Spleen (tissue), 11 donors: ENCODE results near the gene PNPO. TPM values are rescaled to one million over a fixed set of nuclear protein-coding genes. Genes with fewer than 3 reads are reported as not detected.

ENCODE experiments used
- DNase-seq: peaks from one replicate; pipeline ENCODE4 v3.0.0-alpha.2; 2020
- H3K27ac ChIP-seq, 8 donors: fragments of 200-600 bp; sonication (generic) in 7 of 8; 1 replicate in 4 of 8; 2 replicates in 4 of 8; pipeline versions ENCODE4 v1.5.0 to v1.8.0; 2016 to 2021; ENCODE audit warnings: inconsistent platforms in 4 of 8, mild to moderate bottlenecking in 4 of 8, moderate library complexity in 1 of 8
- H3K27me3 ChIP-seq, 7 donors: fragments of 200-600 bp; sonication (generic) in 6 of 7; replicated peaks in 1 of 7; 1 replicate in 4 of 7; 2 replicates in 3 of 7; pipeline versions ENCODE4 v1.5.0 to v1.8.0; 2016 to 2021; ENCODE audit warnings: inconsistent platforms in 3 of 7, mild to moderate bottlenecking in 1 of 7
- H3K36me3 ChIP-seq, 6 donors: fragments of 200-600 bp; sonication (generic) in 5 of 6; 1 replicate in 4 of 6; 2 replicates in 2 of 6; pipeline versions ENCODE4 v1.5.0 to v1.8.0; 2016 to 2021; ENCODE audit warnings: inconsistent platforms in 2 of 6
- H3K4me1 ChIP-seq, 6 donors: fragments of 200-600 bp; sonication (generic) in 5 of 6; 1 replicate in 3 of 6; 2 replicates in 3 of 6; pipeline versions ENCODE4 v1.5.0 to v1.8.0; 2016 to 2021; ENCODE audit warnings: inconsistent platforms in 3 of 6
- H3K4me3 ChIP-seq, 8 donors: fragments of 200-600 bp; sonication (generic) in 7 of 8; 1 replicate in 4 of 8; 2 replicates in 4 of 8; pipeline versions ENCODE4 v1.5.0 to v1.8.0; 2016 to 2021; ENCODE audit warnings: inconsistent platforms in 4 of 8, mild to moderate bottlenecking in 4 of 8, moderate library complexity in 2 of 8
- H3K9me3 ChIP-seq, 8 donors: fragments of 200-600 bp; sonication (generic) in 7 of 8; 1 replicate in 4 of 8; 2 replicates in 4 of 8; pipeline versions ENCODE4 v1.5.0 to v1.8.0; 2016 to 2021; ENCODE audit warnings: inconsistent platforms in 4 of 8
- POLR2A ChIP-seq, 3 donors: fragments of 450-650 bp; IDR thresholded peaks; one replicate each; pipeline ENCODE4 v1.5.1; 2017; ENCODE audit warnings: antibody characterized with exemption in 3 of 3, mild to moderate bottlenecking in 1 of 3
- POLR2AphosphoS5 ChIP-seq, 3 donors: sonication (generic); formaldehyde crosslinking; IDR thresholded peaks; one replicate each; pipeline ENCODE4 v1.5.1; 2017; ENCODE audit warnings: antibody characterized with exemption in 3 of 3
- WGBS, 5 donors: extraction: QIAGEN DNeasy Blood & Tissue Kit in 3 of 5; methylation state at CpG; one replicate each; pipeline versions ENCODE4 v1.1.5 to v1.1.7; 2013 to 2018; 5-methylcytosine and 5-hydroxymethylcytosine counted together
- intact Hi-C: fragments of 100-400 bp; cut with DNase I; formaldehyde crosslinking; loops from one replicate; pipeline ENCODE4 v1.15.0; 2023; ENCODE audit warnings: low total_unique reads
- polyA plus RNA-seq, 3 donors: library from polyadenylated mRNA; stranded (reverse); fragments of 200-250 nt; gene quantifications; one replicate each; pipeline ENCODE4 v1.2.1, GENCODE V29; 2013
- total RNA-seq, 7 donors: library from RNA; depleted of rRNA in 3 of 7; stranded (reverse); fragments of >200 nt in 3 of 7; fragmentation: NEBNext Ultra II Directional in 4 of 7; extraction: Animal tissue kit (Norgen Biotek cat#: 25700) in 4 of 7; gene quantifications; one replicate each; pipeline versions ENCODE4 v1.1.0 to v1.2.1, GENCODE V29; 2016 to 2021
- TF ChIP-seq, protein P1 (sequence below), 11 experiments: fragments of 200-600 bp in 7 of 11; fragments of 450-650 bp in 4 of 11; sonication (generic) in 4 of 11; IDR thresholded peaks in 8 of 11; conservative IDR thresholded peaks in 3 of 11; 1 replicate in 7 of 11; 2 replicates in 4 of 11; pipeline versions ENCODE4 v1.4.0 to v1.8.0; 2016 to 2021; ENCODE audit warnings: antibody characterized with exemption in 11 of 11, inconsistent platforms in 4 of 11, mild to moderate bottlenecking in 1 of 11
- donor health status: healthy with polysubstance abuse.
- donor health status: DM: no; HTN: no; CAD: no; lungs with moderate emphysema.
- donor health status: DM: no; HTN: no; CAD: no.
- donor health status: Bipolar disorder and iron deficiency.
- donor health status: healthy.
- donor health status: DM: no; HTN: no; CAD: no.
- donor health status: DM: yes; HTN: yes; CAD: no.

Gene PNPO
- total and polyA plus RNA-seq, 10 donors: 6.1 to 28.9 (median 26.6) TPM

DNA sequence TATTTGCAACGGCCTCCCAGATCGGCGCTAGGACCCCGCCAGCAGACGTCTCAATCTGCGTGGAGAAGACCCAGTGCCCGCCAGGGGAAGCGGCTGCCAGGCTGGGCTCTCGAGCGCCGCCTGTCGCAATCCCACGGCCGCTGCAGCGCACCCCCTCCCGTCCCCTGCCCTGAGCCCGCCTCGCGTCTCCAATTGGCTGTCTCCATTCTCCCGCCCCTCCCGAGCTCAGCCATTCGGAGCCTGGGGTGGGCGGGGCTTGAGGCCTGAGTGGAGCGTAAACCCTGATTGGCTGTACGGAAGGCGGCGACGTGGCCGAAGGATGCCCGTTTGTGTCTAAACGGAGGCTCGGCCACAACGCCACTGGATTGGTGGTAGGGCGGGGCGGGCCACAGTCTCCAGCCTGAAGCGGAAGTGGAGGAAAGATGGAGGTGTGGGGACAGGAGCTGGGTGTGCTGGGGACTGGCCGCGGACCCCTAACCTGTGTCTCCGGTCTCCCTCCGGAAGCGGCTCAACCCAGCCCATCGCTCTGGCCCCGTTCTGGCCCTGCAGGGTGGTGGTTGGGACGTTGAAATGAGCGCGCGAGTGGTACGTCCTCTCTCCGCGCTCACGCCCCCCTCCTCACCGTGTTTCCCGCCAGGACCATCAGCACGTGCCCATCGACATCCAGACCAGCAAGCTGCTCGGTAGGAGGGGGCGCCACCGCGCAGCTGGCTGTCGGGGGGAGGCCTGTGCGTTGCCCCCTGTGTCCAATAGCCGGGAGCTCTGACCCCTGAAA, 29.5 kb downstream of the PNPO start, which contains the start of gene CDK5RAP3:
Gene CDK5RAP3, plus strand, starts transcription at position 389 of the 775 bp plus-strand sequence. Its CDS starts 34 bp downstream, at position 423.
- 0 to 2% (median 0%) methylated on average over 31 to 62 of the region's 62 CpGs for WGBS, 5 donors
- Histone ChIP-seq H3K4me1 (peaks cover 8 to 36% (median 26%) of the 10 kb centered on the region in 6 donors), H3K27me3 (no peaks in the 10 kb centered on the region), H3K9me3 (no peaks in the 10 kb centered on the region), H3K27ac (peak within 1 kb of the TSS; percentile 80 to 94 (median 89)), H3K4me3 (peak within 1 kb of the TSS; percentile 89 to 99 (median 94)), H3K36me3 (peaks cover 0 to 28% (median 27%) of the 10 kb centered on the region in 6 donors)
- intact Hi-C loops: no loop called here
- DNase-seq: peak; percentile 100
- TF ChIP-seq, protein P1, sequence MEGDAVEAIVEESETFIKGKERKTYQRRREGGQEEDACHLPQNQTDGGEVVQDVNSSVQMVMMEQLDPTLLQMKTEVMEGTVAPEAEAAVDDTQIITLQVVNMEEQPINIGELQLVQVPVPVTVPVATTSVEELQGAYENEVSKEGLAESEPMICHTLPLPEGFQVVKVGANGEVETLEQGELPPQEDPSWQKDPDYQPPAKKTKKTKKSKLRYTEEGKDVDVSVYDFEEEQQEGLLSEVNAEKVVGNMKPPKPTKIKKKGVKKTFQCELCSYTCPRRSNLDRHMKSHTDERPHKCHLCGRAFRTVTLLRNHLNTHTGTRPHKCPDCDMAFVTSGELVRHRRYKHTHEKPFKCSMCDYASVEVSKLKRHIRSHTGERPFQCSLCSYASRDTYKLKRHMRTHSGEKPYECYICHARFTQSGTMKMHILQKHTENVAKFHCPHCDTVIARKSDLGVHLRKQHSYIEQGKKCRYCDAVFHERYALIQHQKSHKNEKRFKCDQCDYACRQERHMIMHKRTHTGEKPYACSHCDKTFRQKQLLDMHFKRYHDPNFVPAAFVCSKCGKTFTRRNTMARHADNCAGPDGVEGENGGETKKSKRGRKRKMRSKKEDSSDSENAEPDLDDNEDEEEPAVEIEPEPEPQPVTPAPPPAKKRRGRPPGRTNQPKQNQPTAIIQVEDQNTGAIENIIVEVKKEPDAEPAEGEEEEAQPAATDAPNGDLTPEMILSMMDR (IDR thresholded peaks at IDR 0.05 in 8 of 11, conservative IDR thresholded peaks at IDR 0.05 in 3 of 11): peak; percentile 97 to 100 (median 100)
- TF ChIP-seq POLR2AphosphoS5 (IDR thresholded peaks at IDR 0.05): peak; percentile 94 to 96 (median 96)
- TF ChIP-seq POLR2A (IDR thresholded peaks at IDR 0.05): no peak

DNA sequence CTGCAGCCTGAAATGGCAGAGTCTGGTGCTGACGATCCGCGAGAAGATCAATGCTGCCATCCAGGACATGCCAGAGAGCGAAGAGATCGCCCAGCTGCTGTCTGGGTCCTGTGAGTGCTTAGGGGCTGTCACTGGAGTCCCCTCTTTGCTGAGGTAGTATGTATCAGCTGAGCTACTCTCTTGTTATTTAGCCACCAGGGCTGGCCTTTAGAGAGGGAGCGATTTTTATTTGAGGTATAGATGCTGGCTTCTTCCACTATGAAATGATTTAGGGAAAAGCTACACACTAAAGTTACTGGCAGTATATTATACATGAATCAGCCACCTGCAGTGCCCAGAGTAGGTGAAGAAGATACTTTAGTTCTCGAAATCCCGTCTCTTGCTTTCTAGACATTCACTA, 32.2 kb downstream of the PNPO start:
- DNase-seq: no peak
- intact Hi-C loops: no loop called here
- Histone ChIP-seq H3K27me3 (no peaks in the 10 kb centered on the region), H3K36me3 (peaks cover 0 to 55% (median 53%) of the 10 kb centered on the region in 6 donors), H3K4me1 (peaks cover 8 to 38% (median 29%) of the 10 kb centered on the region in 6 donors), H3K9me3 (no peaks in the 10 kb centered on the region), H3K4me3 (no peak overlapping the region), H3K27ac (no peak overlapping the region)
- TF ChIP-seq, protein P1 (IDR thresholded peaks at IDR 0.05 in 8 of 11, conservative IDR thresholded peaks at IDR 0.05 in 3 of 11): no peak
- no peak for TF ChIP-seq POLR2A (IDR thresholded peaks at IDR 0.05)
- no peak for TF ChIP-seq POLR2AphosphoS5 (IDR thresholded peaks at IDR 0.05)
- WGBS, 5 donors: 93 to 99% (median 96%) methylated on average over 8 of the region's 8 CpGs

DNA sequence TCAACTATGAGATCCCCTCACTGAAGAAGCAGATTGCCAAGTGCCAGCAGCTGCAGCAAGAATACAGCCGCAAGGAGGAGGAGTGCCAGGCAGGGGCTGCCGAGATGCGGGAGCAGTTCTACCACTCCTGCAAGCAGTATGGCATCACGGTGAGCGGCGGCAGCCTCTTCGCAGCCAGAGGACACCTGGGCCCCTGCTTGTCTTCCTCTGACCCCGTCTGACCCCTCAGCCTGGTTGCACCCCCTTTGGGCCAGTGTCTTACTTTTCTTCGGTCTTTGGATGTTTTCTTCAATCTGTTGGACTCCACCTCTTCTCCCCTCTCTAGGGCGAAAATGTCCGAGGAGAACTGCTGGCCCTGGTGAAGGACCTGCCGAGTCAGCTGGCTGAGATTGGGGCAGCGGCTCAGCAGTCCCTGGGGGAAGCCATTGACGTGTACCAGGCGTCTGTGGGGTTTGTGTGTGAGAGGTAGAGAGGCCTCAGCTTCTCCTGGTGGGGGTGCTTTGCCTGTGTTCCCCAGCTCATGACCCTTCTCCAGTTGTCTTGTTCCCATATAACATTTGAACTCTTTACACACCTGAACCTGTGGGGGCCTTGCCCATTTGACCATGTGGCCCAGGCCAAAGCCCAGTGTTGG, 33.9 kb downstream of the PNPO start:
- H3K4me1 ChIP-seq: peaks cover 5 to 38% (median 24%) of the 10 kb centered on the region in 6 donors
- no peak for DNase-seq
- H3K9me3 ChIP-seq: no peaks in the 10 kb centered on the region
- 79 to 92% (median 88%) methylated on average over 15 of the region's 15 CpGs for WGBS, 5 donors
- H3K36me3 ChIP-seq: peaks cover 0 to 72% (median 70%) of the 10 kb centered on the region in 6 donors
- no peak overlapping the region for H3K27ac ChIP-seq
- TF ChIP-seq POLR2A (IDR thresholded peaks at IDR 0.05): no peak
- TF ChIP-seq POLR2AphosphoS5 (IDR thresholded peaks at IDR 0.05): no peak
- TF ChIP-seq, protein P1 (IDR thresholded peaks at IDR 0.05 in 8 of 11, conservative IDR thresholded peaks at IDR 0.05 in 3 of 11): no peak
- intact Hi-C loops: loop anchor here (5.0 kb wide), 1 partner anchor 42 kb away; no protein-coding TSS in a partner anchor
- no peak overlapping the region for H3K4me3 ChIP-seq
- H3K27me3 ChIP-seq: no peaks in the 10 kb centered on the region

DNA sequence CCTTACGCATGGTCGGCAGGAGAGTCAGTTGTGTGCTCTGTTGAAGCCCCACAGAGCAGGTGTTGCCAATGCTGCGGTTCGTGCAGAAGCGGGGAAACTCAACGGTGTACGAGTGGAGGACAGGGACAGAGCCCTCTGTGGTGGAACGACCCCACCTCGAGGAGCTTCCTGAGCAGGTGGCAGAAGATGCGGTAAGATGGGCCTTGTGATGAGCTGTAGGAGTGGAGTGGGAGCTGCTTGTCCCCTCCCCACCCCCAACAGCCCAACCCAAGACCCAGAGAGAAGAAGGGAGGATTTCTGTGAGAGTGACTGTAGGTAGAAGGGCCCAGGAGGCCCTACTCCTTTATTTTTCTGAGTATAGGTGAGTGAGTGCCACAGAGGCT, 34.4 kb downstream of the PNPO start:
- no peak for DNase-seq
- 84 to 93% (median 91%) methylated on average over 10 of the region's 10 CpGs for WGBS, 5 donors
- H3K4me3 ChIP-seq: no peak overlapping the region

More for the DNA sequence above, 34.4 kb downstream of the PNPO start:
- TF ChIP-seq, protein P1 (IDR thresholded peaks at IDR 0.05 in 8 of 11, conservative IDR thresholded peaks at IDR 0.05 in 3 of 11): no peak
- TF ChIP-seq POLR2A (IDR thresholded peaks at IDR 0.05) (no peak), POLR2AphosphoS5 (IDR thresholded peaks at IDR 0.05) (no peak)
- peaks cover 0 to 77% (median 75%) of the 10 kb centered on the region in 6 donors for H3K36me3 ChIP-seq
- no peaks in the 10 kb centered on the region for H3K9me3 ChIP-seq
- no peaks in the 10 kb centered on the region for H3K27me3 ChIP-seq
- H3K27ac ChIP-seq: no peak overlapping the region
- H3K4me1 ChIP-seq: peaks cover 5 to 38% (median 25%) of the 10 kb centered on the region in 6 donors
- intact Hi-C loops: loop anchor here (5.0 kb wide), 1 partner anchor 41 kb away; no protein-coding TSS in a partner anchor
